ENCODE data around the gene TCFL5. TPM values are rescaled to one million over a fixed set of nuclear protein-coding genes. Genes with fewer than 3 reads are reported as not detected.
A peak's percentile ranks its signal among the peaks of the same experiment; 100 is the strongest.

TCFL5 gene
- total RNA-seq, 2 experiments from 2014 or later, result 9.3 to 10.1 TPM

DNA sequence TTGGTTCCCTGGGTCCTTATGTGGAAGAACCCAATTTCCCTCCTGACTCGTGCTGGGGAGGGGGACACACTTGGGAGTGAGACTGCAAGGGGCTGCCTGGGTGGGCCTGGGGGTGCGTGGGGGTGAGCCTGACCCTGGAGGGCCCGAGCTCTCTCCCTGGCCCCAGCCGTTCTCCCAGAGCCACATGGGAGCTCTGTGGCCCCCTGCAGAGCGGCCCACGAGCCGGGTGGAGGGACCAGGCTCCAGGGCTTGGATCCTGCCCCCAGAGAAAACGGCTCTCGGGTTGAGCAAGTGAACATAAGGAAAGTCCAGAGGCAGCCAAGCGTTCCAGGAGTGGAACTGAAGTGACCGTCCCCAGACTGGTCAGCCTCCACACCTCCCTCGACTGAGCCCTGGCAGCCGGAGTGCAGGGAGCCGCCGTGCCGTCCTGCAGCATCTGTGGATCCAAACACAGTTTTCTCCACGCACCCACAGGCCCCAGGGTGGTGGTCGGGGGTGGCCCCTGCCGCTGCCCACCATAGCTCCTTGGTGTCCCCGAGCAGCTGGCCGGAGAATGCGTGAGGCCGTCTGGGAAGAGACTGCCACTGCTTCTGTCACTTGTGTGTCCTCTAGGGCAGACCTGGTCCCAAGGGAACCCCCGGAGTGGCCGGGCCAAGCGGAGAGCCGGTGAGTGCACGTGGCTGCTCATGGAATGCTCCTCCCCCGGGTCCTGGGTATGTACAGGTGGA is 34.1 kb downstream of the TCFL5 start:
- Mint-ChIP-seq H3K4me3 (no peak overlapping the region), H3K4me1 (peaks cover 4% of the 10 kb centered on the region), H3K36me3 (no peaks in the 10 kb centered on the region), H3K27me3 (no peaks in the 10 kb centered on the region), H3K9me3 (no peaks in the 10 kb centered on the region), H3K27ac (no peak overlapping the region)
- DNase-seq (no peak), ATAC-seq (ENCODE audit: low read depth) (no peak)
- POLR2A ChIA-PET, result no interaction called here

GRCh38 chr20:62826646-62827310 is 34.8 kb downstream of the TCFL5 start:
- ATAC-seq (ENCODE audit: low read depth), result no peak
- POLR2A ChIA-PET, result no interaction called here
- H3K27me3 Mint-ChIP-seq, result no peaks in the 10 kb centered on the region

GRCh38 chr20:62825986-62826645 is 35.5 kb downstream of the TCFL5 start:
- DNase-seq (no peak), ATAC-seq (ENCODE audit: low read depth) (no peak)
- Mint-ChIP-seq H3K4me1 (no peaks in the 10 kb centered on the region), H3K36me3 (no peaks in the 10 kb centered on the region), H3K27me3 (no peaks in the 10 kb centered on the region), H3K4me3 (no peak overlapping the region), H3K9me3 (no peaks in the 10 kb centered on the region), H3K27ac (no peak overlapping the region)
- POLR2A ChIA-PET, result no interaction called here

More at GRCh38 chr20:62826646-62827310, 34.8 kb downstream of the TCFL5 start:
- no peak for DNase-seq
- Mint-ChIP-seq H3K9me3 (no peaks in the 10 kb centered on the region), H3K4me3 (no peak overlapping the region), H3K27ac (no peak overlapping the region), H3K36me3 (no peaks in the 10 kb centered on the region), H3K4me1 (peaks cover 1% of the 10 kb centered on the region)

- H3K27me3 Mint-ChIP-seq, result no peaks in the 10 kb centered on the region
- ATAC-seq (ENCODE audit: low read depth), result no peak
- no peaks in the 10 kb centered on the region for H3K9me3 Mint-ChIP-seq
- no peaks in the 10 kb centered on the region for H3K4me1 Mint-ChIP-seq
- peak; percentile 37 for DNase-seq
- H3K27ac Mint-ChIP-seq, result no peak overlapping the region
- POLR2A ChIA-PET, result no interaction called here
- no peak overlapping the region for H3K4me3 Mint-ChIP-seq
- no peaks in the 10 kb centered on the region for H3K36me3 Mint-ChIP-seq
Observed at GRCh38 chr20:62825333-62825985, 36.2 kb downstream of the TCFL5 start.

DNA sequence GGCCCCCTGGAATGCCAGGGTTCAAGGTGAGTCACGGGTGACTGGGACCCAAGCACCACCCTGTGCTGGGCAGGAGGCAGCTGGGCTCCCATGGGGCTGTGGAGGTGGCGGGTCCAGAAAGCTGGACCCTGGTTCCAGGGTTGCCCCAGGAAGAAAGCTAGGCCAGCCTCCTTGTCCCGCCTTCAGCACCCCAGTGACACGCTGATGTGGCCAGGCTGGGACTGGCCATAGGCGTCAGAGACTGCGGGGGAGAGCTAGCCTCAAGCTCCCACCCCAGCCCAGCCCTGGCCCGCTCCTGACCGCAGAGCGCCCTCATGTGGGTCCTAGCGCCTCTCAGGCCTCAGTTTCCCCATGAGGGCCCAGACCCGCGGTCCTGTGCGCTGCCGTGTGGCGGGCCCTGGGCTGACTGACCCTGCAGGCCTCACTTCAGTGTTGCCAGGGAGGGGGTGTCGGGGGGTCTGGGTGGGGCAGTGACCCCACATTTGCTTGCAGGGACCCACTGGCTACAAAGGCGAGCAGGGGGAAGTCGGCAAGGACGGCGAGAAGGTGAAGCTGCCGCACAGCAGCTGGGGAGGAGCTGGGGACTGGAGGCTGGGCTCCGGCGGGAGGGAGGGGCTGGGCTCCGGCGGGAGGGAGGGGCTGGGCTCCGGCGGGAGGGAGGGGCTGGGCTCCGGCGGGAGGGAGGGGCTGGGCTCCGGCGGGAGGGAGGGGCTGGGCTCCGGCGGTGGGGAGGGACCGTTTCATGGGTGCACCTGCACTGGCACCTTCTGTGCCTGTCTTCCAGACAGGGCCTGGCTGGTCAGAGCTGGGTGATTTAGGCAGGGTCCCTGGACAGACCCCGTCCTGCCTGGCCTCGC is 36.9 kb downstream of the TCFL5 start:
- Mint-ChIP-seq H3K4me1 (no peaks in the 10 kb centered on the region), H3K4me3 (no peak overlapping the region), H3K27ac (no peak overlapping the region), H3K9me3 (no peaks in the 10 kb centered on the region), H3K36me3 (no peaks in the 10 kb centered on the region), H3K27me3 (no peaks in the 10 kb centered on the region)
- ATAC-seq (ENCODE audit: low read depth) (peak; percentile 41), DNase-seq (peak; percentile 37)
- POLR2A ChIA-PET, result no interaction called here

DNA sequence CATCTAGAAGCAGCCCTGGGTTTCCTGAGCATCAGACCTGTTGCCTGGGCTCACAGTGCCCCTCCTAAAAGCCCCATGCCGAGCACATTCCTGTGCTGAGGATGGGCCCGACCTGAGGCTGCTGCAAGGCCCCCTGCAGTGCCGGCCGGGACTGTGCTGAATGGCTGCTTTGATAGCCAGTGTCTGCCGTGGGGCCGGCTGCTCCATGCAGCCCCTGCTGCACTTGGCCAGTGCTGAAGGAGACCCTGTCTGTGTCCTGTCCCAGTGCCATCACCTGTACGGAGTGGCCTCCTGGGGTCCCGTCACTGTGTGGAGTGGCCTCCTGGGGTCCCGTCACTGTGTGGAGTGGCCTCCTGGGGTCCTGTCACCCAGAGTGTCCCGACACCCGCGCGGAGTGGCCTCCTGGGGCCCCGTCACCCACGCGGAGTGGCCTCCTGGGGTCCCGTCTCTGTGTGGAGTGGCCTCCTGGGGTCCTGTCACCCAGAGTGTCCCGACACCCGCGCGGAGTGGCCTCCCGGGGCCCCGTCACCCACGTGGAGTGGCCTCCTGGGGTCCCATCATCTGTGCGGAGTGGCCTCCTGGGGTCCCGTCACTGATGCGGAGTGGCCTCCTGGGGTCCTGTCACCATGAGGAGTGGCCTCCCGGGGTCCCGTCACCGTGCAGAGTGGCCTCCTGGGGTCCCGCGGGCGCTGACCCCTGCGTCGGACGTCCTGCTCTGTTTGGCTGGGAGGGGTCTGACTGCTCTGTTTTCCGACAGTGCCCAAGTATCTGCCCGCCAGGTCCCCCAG is 37.7 kb downstream of the TCFL5 start:
- H3K27me3 Mint-ChIP-seq, result no peaks in the 10 kb centered on the region
- no peaks in the 10 kb centered on the region for H3K4me1 Mint-ChIP-seq
- no peaks in the 10 kb centered on the region for H3K9me3 Mint-ChIP-seq
- H3K4me3 Mint-ChIP-seq, result no peak overlapping the region
- ATAC-seq (ENCODE audit: low read depth) (no peak), DNase-seq (peak; percentile 31)
- no peak overlapping the region for H3K27ac Mint-ChIP-seq
- H3K36me3 Mint-ChIP-seq, result no peaks in the 10 kb centered on the region
- POLR2A ChIA-PET, result interaction anchor here (1.4 kb wide), 1 partner anchor 30 kb away, joined by 3 read pairs; no protein-coding TSS in a partner anchor

DNA sequence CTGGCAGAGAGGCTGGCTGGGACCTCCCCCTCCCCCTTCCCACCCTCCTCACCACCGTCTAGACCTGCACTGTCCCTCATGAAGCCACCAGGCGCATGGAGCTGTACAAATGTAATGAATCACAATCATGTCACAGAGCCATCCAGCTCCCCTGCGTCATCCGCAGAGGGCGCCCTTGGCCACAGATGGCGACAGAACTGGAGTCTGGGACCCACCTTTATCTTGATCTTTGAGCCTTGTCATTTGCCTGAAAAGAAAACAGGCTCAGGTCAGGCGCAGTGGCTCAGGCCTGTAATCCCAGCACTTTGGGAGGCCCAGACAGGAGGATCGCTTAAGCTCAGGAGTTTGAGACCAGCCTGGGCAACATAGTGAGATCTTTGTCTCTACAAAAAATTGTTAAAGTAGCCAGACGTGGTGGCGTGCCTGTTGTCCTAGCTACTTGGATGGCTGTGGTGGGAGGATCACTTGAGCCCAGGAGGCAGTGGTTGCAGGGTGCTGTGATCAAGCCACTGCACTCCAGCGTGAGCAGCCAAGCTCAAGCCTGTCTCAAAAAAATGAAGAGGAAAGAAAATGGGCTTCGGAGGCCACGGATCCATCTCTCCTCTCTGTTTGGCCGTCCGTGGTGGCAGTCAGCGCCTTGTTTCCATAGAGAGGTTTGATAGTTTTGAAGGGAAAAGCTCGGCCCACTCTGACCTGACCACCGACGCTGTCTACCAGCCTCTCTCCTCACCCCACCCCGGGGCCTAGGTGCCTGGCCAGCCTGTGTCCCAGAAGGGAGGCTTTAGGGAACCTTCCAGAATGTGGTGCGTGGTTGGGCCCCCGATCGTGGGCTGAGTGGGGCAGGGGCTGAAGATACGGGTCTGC is 38.6 kb downstream of the TCFL5 start:
- no peak overlapping the region for H3K4me3 Mint-ChIP-seq
- DNase-seq (peak; percentile 66), ATAC-seq (ENCODE audit: low read depth) (peak; percentile 61)
- peaks cover 4% of the 10 kb centered on the region for H3K27me3 Mint-ChIP-seq
- H3K36me3 Mint-ChIP-seq, result no peaks in the 10 kb centered on the region
- POLR2A ChIA-PET, result interaction anchor here (1.0 to 1.4 kb wide), 2 partner anchors 19 to 29 kb away, joined by 3 read pairs; partner anchors contain the start of gene OGFR
- no peaks in the 10 kb centered on the region for H3K4me1 Mint-ChIP-seq
- H3K9me3 Mint-ChIP-seq, result no peaks in the 10 kb centered on the region
- no peak overlapping the region for H3K27ac Mint-ChIP-seq

- Mint-ChIP-seq H3K36me3 (no peaks in the 10 kb centered on the region), H3K4me3 (no peak overlapping the region), H3K4me1 (no peaks in the 10 kb centered on the region), H3K27ac (no peak overlapping the region), H3K27me3 (peaks cover 8% of the 10 kb centered on the region), H3K9me3 (no peaks in the 10 kb centered on the region)
- ATAC-seq (ENCODE audit: low read depth) (no peak), DNase-seq (no peak)
- POLR2A ChIA-PET, result interaction anchor here (1.0 to 1.4 kb wide), 2 partner anchors 18 to 28 kb away, joined by 3 read pairs; partner anchors contain the start of gene OGFR
Observed at GRCh38 chr20:62822239-62822787, 39.3 kb downstream of the TCFL5 start.

DNA sequence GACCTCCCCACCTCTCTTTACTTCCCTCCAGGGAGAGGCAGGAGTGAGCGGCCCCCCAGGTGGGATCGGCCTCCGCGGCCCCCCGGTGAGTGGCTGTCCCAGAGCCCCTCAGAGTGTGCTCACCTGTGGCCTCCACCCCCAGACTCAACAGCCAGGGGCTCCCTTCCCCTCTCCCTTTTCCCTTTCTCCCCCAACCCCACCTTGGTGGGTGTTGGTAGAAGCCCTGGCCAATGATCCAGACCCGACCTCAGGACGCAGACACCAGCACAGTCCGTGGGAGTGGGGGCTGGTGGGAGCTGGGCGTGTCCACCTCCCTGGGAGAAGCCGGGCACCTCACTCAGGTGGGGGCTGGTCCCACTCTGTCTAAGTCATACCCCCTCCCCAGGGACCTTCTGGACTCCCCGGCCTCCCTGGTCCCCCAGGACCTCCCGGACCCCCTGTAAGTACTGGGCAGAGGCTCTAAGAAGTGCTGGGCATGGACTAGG is 39.9 kb downstream of the TCFL5 start:
- Mint-ChIP-seq H3K4me1 (no peaks in the 10 kb centered on the region), H3K27ac (no peak overlapping the region), H3K27me3 (peaks cover 8% of the 10 kb centered on the region), H3K4me3 (no peak overlapping the region), H3K36me3 (no peaks in the 10 kb centered on the region), H3K9me3 (no peaks in the 10 kb centered on the region)
- POLR2A ChIA-PET, result no interaction called here
- DNase-seq, result no peak
- ATAC-seq (ENCODE audit: low read depth), result no peak

DNA sequence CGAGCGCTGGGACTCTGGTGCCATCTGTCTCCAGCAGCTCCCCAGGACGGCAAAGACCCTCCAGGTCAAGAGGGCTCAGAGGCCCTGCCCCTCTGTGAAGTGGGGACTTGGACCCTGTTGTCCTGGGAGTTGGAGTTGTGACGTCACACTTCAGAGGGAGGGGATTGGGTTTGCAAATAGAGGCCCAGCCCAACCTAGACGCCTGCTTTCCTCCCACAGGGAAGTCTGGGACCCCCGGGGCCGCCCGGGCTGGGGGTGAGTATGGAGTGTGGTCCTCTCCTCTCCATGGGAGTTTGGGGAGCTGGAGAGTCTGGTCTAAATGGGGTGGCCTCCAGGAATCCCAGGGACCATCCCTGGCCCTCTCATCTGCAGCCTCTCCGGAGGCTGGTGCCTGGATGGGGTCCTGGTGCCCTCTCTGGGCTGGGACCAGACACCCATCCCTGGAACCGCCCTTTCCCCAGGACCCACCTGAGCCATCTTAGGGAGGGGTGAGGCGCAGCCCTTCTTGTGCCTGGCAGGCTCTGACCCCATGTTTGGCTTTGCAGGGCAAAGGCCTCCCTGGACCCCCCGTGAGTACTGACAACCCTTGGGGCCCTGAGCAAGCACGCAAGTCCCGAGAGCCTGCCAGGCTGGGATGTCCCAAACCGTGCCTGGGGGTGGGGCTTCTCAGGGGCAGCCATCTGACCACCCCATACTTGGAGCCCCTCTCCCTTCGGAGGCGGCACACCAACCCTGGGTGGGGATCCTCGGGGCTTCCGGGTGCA is 40.5 kb downstream of the TCFL5 start:
- ATAC-seq (ENCODE audit: low read depth), result no peak
- DNase-seq, result no peak
- Mint-ChIP-seq H3K9me3 (no peaks in the 10 kb centered on the region), H3K4me1 (no peaks in the 10 kb centered on the region), H3K36me3 (no peaks in the 10 kb centered on the region), H3K4me3 (no peak overlapping the region), H3K27ac (no peak overlapping the region), H3K27me3 (peaks cover 8% of the 10 kb centered on the region)
- POLR2A ChIA-PET, result no interaction called here
